ENCODE measurements around the gene GPM6B. TPM values are rescaled to one million over a fixed set of nuclear protein-coding genes. Genes with fewer than 3 reads are reported as not detected.

GPM6B gene
- total RNA-seq, 1 experiment from 2014 or later, result 99.8 TPM

DNA sequence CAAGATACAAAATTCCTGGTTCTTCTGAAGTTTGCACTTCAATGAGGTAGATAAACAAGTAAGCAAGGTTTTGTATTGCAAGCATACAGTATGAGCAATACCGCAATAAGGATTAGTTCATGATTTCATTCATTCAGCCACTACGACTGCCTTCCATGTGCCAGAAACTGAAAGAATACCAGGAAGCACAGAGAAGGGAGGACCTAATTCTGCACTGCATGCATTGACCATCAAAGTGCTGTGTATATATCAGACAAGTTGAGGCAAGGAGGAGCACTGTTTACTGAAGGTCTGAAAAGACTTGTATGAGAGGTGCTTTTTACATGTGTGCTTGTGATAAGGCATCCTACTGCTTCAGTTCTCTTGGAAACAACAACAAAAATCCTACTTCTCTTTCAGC is 40.9 kb upstream of the GPM6B start:
- H3K27me3 Mint-ChIP-seq (ENCODE audit: low read depth), result no peaks in the 10 kb centered on the region
- ChIA-PET POLR2A (no interaction called here), CTCF (no interaction called here)
- ATAC-seq, result no peak
- H3K27ac Mint-ChIP-seq, result no peak overlapping the region
- TF ChIP-seq IRF2 (CRISPR knock-in tag; IDR thresholded peaks at IDR 0.05; ENCODE audit: borderline replicate concordance, low read depth), result no peak
- TF ChIP-seq, protein P1, sequence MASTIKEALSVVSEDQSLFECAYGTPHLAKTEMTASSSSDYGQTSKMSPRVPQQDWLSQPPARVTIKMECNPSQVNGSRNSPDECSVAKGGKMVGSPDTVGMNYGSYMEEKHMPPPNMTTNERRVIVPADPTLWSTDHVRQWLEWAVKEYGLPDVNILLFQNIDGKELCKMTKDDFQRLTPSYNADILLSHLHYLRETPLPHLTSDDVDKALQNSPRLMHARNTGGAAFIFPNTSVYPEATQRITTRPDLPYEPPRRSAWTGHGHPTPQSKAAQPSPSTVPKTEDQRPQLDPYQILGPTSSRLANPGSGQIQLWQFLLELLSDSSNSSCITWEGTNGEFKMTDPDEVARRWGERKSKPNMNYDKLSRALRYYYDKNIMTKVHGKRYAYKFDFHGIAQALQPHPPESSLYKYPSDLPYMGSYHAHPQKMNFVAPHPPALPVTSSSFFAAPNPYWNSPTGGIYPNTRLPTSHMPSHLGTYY (CRISPR knock-in tag; IDR thresholded peaks at IDR 0.05), result no peak
- TF ChIP-seq, protein P2, sequence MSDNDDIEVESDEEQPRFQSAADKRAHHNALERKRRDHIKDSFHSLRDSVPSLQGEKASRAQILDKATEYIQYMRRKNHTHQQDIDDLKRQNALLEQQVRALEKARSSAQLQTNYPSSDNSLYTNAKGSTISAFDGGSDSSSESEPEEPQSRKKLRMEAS (CRISPR knock-in tag; IDR thresholded peaks at IDR 0.05), result no peak
- TF ChIP-seq ZNF396 (CRISPR knock-in tag; IDR thresholded peaks at IDR 0.05; ENCODE audit: borderline replicate concordance), result no peak
- no peak for TF ChIP-seq PRRX2 (CRISPR knock-in tag; IDR thresholded peaks at IDR 0.05)
- no peak for TF ChIP-seq SP1 (CRISPR knock-in tag; conservative IDR thresholded peaks at IDR 0.05)
- TF ChIP-seq NFE2L1 (CRISPR knock-in tag; IDR thresholded peaks at IDR 0.05), result no peak
- TF ChIP-seq ZNF138 (CRISPR knock-in tag; conservative IDR thresholded peaks at IDR 0.05), result no peak
- no peak for TF ChIP-seq GRHL2 (CRISPR knock-in tag; IDR thresholded peaks at IDR 0.05; ENCODE audit: insufficient replicate concordance, severe bottlenecking)
- TF ChIP-seq ZNF317 (CRISPR knock-in tag; IDR thresholded peaks at IDR 0.05; ENCODE audit: borderline replicate concordance, low read depth), result no peak
- TF ChIP-seq, protein P3, sequence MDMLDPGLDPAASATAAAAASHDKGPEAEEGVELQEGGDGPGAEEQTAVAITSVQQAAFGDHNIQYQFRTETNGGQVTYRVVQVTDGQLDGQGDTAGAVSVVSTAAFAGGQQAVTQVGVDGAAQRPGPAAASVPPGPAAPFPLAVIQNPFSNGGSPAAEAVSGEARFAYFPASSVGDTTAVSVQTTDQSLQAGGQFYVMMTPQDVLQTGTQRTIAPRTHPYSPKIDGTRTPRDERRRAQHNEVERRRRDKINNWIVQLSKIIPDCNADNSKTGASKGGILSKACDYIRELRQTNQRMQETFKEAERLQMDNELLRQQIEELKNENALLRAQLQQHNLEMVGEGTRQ (CRISPR knock-in tag; IDR thresholded peaks at IDR 0.05), result no peak
- TF ChIP-seq, protein P4, sequence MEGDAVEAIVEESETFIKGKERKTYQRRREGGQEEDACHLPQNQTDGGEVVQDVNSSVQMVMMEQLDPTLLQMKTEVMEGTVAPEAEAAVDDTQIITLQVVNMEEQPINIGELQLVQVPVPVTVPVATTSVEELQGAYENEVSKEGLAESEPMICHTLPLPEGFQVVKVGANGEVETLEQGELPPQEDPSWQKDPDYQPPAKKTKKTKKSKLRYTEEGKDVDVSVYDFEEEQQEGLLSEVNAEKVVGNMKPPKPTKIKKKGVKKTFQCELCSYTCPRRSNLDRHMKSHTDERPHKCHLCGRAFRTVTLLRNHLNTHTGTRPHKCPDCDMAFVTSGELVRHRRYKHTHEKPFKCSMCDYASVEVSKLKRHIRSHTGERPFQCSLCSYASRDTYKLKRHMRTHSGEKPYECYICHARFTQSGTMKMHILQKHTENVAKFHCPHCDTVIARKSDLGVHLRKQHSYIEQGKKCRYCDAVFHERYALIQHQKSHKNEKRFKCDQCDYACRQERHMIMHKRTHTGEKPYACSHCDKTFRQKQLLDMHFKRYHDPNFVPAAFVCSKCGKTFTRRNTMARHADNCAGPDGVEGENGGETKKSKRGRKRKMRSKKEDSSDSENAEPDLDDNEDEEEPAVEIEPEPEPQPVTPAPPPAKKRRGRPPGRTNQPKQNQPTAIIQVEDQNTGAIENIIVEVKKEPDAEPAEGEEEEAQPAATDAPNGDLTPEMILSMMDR (IDR thresholded peaks at IDR 0.05), result no peak
- TF ChIP-seq, protein P5, sequence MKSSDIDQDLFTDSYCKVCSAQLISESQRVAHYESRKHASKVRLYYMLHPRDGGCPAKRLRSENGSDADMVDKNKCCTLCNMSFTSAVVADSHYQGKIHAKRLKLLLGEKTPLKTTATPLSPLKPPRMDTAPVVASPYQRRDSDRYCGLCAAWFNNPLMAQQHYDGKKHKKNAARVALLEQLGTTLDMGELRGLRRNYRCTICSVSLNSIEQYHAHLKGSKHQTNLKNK (CRISPR knock-in tag; IDR thresholded peaks at IDR 0.05), result no peak
- no peak for TF ChIP-seq JUN (CRISPR knock-in tag; IDR thresholded peaks at IDR 0.05)
- TF ChIP-seq JAZF1 (CRISPR knock-in tag; IDR thresholded peaks at IDR 0.05), result no peak
- TF ChIP-seq, protein P6, sequence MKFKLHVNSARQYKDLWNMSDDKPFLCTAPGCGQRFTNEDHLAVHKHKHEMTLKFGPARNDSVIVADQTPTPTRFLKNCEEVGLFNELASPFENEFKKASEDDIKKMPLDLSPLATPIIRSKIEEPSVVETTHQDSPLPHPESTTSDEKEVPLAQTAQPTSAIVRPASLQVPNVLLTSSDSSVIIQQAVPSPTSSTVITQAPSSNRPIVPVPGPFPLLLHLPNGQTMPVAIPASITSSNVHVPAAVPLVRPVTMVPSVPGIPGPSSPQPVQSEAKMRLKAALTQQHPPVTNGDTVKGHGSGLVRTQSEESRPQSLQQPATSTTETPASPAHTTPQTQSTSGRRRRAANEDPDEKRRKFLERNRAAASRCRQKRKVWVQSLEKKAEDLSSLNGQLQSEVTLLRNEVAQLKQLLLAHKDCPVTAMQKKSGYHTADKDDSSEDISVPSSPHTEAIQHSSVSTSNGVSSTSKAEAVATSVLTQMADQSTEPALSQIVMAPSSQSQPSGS (CRISPR knock-in tag; IDR thresholded peaks at IDR 0.05; ENCODE audit: borderline replicate concordance, low read depth), result no peak
- TF ChIP-seq, protein P7, sequence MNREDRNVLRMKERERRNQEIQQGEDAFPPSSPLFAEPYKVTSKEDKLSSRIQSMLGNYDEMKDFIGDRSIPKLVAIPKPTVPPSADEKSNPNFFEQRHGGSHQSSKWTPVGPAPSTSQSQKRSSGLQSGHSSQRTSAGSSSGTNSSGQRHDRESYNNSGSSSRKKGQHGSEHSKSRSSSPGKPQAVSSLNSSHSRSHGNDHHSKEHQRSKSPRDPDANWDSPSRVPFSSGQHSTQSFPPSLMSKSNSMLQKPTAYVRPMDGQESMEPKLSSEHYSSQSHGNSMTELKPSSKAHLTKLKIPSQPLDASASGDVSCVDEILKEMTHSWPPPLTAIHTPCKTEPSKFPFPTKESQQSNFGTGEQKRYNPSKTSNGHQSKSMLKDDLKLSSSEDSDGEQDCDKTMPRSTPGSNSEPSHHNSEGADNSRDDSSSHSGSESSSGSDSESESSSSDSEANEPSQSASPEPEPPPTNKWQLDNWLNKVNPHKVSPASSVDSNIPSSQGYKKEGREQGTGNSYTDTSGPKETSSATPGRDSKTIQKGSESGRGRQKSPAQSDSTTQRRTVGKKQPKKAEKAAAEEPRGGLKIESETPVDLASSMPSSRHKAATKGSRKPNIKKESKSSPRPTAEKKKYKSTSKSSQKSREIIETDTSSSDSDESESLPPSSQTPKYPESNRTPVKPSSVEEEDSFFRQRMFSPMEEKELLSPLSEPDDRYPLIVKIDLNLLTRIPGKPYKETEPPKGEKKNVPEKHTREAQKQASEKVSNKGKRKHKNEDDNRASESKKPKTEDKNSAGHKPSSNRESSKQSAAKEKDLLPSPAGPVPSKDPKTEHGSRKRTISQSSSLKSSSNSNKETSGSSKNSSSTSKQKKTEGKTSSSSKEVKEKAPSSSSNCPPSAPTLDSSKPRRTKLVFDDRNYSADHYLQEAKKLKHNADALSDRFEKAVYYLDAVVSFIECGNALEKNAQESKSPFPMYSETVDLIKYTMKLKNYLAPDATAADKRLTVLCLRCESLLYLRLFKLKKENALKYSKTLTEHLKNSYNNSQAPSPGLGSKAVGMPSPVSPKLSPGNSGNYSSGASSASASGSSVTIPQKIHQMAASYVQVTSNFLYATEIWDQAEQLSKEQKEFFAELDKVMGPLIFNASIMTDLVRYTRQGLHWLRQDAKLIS (CRISPR knock-in tag; IDR thresholded peaks at IDR 0.05; ENCODE audit: borderline replicate concordance), result no peak
- TF ChIP-seq GABPB1 (CRISPR knock-in tag; IDR thresholded peaks at IDR 0.05), result no peak
- H3K4me3 Mint-ChIP-seq, result no peak overlapping the region
- peaks cover 46% of the 10 kb centered on the region for H3K4me1 Mint-ChIP-seq
- no peak for DNase-seq (ENCODE audit: low spot score)
- H3K36me3 Mint-ChIP-seq, result no peaks in the 10 kb centered on the region
- H3K9me3 Mint-ChIP-seq, result no peaks in the 10 kb centered on the region

All from WTC11 (cell line).